SHP77 treated with DMSO at 0.1 percent for 48 hours (cell line): ENCODE measurements around the gene UBE2K.
"Not testable (repeated sequence)": the region's sequence is repeated elsewhere in the genome, so short reads cannot be mapped to it uniquely, and the experiment has no call there.

Experiments
- DNase-seq: peaks from one replicate; lab custom pipeline; 2025; lab: John Stamatoyannopoulos, UW

The UBE2K gene

DNA sequence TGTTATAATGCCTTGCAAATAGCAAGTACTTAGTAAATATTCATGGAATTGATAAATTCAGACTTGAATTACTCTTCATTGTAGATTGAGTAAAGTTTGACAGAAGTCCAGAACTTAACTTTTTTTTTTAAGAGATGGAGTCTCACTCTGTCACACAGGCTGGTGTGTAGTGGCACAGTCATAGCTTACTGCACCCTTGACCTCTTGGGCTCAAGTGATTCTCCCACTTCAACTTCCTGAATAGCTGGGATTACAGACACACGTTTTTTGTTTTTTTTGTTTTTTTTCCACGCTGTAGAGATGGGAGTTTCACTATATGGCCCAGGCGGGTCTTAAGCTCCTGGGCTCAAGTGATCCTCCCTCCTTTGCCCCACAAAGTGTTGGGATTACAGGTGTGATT, 32.1 kb downstream of the UBE2K start:
- DNase-seq, result no peak

- no peak for DNase-seq
These were observed 34.0 kb downstream of the UBE2K start for GRCh38 chr4:39731908-39732307.

DNA sequence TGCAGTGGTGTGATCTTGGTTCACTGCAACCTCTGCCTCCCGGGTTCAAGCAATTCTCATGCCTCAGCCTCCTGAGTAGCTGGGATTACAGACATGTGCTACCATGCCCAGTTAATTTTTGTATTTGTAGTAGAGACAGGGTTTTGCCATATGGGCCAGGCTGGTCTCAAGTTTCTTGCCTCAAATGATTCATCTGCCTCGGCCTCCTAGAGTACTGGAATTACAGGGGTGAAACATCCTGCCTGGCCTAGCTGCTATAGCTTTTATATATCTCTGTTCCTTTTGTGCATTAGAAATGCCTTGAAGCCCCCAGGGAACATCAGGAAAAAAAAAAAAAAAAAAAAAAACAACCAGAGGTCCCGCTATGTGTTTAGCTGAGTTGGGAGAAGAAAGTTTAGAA, 34.8 kb downstream of the UBE2K start:
- no peak for DNase-seq

DNA sequence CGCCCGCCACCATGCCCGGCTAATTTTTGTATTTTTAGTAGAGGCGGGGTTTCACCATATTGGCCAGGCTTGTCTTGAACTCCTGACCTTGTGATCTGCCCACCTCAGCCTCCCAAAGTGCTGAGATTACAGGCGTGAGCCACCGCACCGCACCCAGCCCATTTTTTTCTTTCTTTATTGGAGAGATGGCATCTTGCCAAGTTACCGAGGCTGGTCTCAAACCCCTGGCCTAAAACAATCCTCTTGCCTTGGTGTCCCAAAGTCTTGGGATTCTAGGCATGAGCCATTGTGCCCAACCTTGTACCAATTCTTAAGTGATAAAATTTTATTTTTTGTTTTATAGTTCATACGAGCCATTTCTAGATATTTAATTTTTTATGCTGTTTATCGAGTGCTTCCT, 41.7 kb downstream of the UBE2K start:
- DNase-seq, result not testable (repeated sequence)

GRCh38 chr4:39741401-39741800, 43.5 kb downstream of the UBE2K start:
- DNase-seq, result no peak

GRCh38 chr4:39745920-39746319, 48.0 kb downstream of the UBE2K start:
- no peak for DNase-seq

- no peak for DNase-seq
These were observed 52.3 kb downstream of the UBE2K start for GRCh38 chr4:39750216-39750615.

- no peak for DNase-seq
These were observed 56.4 kb downstream of the UBE2K start for GRCh38 chr4:39754309-39754708.

GRCh38 chr4:39756159-39756558, 58.2 kb downstream of the UBE2K start:
- DNase-seq, result no peak

DNA sequence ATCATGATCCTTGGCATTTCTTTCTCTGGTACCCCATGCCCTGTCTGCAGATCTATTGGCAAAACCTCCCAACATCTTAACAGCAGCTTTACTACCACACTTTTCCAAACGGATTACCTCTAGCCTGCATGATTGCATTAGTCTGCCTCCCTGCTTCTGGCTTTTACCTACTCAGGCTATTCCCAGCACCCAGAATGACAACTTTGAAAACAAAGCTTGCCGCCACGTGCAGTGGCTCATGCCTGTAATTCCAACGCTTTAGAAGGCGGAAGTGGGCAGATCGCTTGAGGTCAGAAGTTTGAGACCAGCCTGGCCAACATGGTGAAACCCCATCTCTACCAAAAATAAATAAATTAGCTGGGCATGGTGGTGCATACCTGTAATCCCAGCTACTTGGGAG, 60.2 kb downstream of the UBE2K start:
- no peak for DNase-seq

- DNase-seq, result no peak
These were observed 61.6 kb downstream of the UBE2K start for GRCh38 chr4:39759569-39759968.

DNA sequence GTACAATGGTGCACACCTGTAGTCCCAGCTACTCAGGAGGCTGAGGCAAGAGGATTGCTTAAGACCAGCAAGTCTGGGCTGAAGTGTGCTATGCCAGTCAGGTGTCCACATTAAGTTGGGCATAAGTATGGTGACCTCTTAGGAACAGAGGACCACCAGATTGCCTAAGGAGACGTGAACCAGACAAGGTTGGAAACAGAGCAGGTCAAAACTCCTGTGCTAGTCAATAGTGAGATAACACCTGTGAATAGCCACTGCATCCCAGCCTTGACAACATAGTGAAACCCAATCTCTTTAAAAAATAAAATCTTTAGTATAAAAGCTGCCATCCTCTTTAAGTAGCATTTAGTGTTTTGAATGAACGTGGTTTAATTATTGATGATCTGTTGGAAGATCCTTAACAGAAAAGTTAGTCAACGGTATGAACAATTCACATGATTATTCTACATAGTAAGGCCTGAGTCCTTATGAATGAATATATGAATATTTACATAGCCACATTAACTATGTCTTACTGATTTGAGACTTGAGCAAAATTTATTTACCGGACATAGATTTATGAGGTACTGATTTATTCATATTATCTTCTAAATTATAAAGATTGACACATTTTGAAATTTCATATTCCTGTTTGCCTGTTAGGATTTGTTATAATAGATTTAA, 63.2 kb downstream of the UBE2K start:
- no peak for DNase-seq

GRCh38 chr4:39763714-39764572, 66.0 kb downstream of the UBE2K start:
- DNase-seq, result no peak

DNA sequence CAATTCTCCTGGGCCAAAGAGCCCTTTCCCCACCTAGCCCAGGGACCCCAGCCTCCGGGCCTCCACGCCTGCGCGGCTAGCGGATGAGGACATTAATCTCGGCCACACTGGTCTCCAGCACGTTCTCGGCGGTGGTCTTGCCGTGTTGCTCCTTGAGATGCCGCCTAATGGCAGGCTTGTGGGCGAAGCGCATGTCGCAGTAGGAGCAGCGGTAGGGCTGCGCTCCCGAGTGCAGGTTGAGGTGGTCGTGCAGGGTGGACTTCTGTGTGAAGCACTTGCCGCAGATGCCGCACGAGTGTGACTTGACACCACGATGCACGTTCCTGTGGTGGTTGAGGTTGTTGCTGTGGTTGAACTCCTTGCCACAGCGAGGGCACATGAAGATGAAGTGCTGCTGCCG, 72.1 kb downstream of the UBE2K start:
- DNase-seq, result no peak

- DNase-seq, result no peak
These were observed 72.5 kb downstream of the UBE2K start for GRCh38 chr4:39770471-39770870.

- DNase-seq, result no peak
These were observed 73.2 kb downstream of the UBE2K start for GRCh38 chr4:39770969-39771724.

GRCh38 chr4:39781988-39782387, 84.1 kb downstream of the UBE2K start:
- not testable (repeated sequence) for DNase-seq

DNA sequence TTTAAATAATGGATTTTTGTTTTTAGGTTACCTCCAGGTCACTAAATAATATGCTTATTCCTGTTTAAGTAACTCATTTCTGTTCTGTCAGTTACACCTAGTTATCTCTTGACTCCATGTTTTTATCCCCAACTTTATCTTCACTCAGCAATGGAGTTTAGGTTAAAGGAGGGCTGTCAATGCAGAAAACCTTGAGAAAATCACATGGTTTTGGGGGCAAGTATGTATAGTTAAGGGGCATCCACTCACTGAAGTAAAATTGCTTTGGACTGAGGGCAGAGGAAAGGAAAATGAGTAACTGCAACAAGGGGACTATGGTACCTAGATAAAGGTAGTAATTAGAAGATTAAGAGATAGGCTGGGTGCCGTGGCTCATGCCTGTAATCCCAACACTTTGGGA, 87.1 kb downstream of the UBE2K start:
- no peak for DNase-seq

DNA sequence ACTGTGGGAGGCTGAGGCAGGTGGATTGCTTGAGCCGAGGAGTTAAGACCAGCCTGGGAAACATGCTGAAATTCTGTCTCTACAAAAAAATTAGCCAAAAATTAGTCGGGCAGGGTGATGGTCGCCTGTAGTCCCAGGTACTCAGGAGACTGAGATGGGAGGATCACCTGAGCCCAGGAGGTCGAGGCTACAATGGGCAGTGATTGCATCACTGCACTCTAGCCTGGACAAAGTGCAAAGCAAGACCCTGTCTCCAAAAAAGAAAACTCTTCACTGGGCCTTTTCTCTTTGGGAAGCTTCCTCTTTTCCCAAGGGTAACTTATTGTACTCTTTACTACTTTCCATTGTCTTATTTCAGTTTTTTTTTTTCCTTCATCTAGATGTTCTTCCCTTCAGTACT, 88.9 kb downstream of the UBE2K start:
- no peak for DNase-seq

GRCh38 chr4:39792128-39792527, 94.2 kb downstream of the UBE2K start:
- DNase-seq, result no peak

DNA sequence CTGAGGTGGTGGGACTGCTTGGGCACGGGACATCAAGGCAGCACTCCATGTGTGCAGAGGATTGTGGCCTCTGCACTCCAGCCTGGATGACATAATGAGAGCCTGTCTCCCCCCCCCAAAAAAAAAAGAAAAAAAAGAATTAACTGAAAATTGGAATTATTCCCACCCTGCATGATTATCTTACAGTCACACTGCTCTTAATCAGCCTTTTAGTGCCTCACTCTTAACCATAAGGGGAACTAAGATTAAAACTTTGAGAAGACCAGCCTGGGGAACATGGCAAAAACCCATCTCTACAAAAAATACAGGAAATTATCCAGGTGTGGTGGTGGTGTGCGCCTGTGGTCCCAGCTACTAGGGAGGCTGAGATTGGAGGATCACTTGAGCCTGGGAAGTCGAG, 94.6 kb downstream of the UBE2K start:
- no peak for DNase-seq

DNA sequence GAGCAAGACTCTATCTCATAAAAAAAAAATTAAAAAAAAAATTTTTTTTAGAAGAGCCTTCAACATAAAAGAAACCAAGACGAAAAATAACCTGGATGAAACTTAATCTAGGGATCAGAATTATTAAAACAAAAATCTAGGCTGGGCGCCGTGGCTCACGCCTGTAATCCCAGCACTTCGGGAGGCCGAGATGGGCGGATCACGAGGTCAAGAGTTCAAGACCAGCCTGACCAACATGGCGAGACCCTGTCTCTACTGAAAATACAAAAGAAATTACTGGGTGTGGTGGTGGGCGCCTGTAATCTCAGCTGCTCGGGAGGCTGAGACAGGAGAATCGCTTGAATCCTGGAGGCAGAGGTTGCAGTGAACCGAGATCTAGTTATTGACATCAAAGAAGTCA, 95.0 kb downstream of the UBE2K start:
- DNase-seq, result not testable (repeated sequence)

- DNase-seq, result no peak
These were observed 104.1 kb downstream of the UBE2K start for GRCh38 chr4:39802005-39802404.
